ENCODE data around the gene FLT1. TPM values are rescaled to one million over a fixed set of nuclear protein-coding genes. Genes with fewer than 3 reads are reported as not detected.

Gene FLT1
- total and polyA plus RNA-seq, 2 donors (not counting 1 experiment from before 2014, with no cell fraction given), result 1.3 to 2.5 TPM

DNA sequence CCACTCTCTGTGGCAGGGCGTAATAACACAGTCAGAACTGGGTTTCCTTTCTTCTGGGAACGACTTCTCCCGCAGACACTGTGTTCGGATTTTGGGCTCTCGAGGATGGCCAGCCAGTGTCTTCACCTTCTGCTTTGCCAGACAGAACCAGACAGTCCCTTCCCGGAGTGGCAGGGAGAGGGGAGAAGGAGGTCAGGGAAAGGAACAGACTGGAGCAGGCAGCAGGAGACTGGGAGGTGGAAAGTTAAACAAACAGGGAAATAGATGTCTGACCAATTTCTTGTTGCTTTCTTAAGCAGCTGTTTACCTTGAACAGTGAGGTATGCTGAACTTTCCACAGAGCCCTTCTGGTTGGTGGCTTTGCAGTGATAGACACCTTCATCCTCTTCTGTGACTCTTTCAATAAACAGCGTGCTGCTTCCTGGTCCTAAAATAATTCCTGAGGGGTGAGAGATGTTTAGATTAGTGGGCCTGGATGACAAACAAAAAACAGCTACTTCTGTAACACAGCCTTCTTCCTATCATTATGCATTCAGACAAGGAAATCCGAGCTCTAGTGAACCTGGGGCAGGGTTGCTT is 137.6 kb downstream of the FLT1 start:
- no peak overlapping the region for H3K4me2 ChIP-seq (ENCODE audit: extremely low read depth, insufficient read depth, low read length)
- no peaks in the 10 kb centered on the region for H3K27me3 ChIP-seq (ENCODE audit: control insufficient read depth, insufficient read depth, low read length)
- H3K36me3 ChIP-seq (ENCODE audit: control insufficient read depth, insufficient read depth, low read length), result no peaks in the 10 kb centered on the region
- H3K79me2 ChIP-seq (ENCODE audit: control insufficient read depth, insufficient read depth, low read length), result no peaks in the 10 kb centered on the region
- H3K9me3 ChIP-seq (ENCODE audit: control insufficient read depth, insufficient read depth, low read depth, low read length), result no peaks in the 10 kb centered on the region
- no peak overlapping the region for H3K4me3 ChIP-seq (replicated peaks in 1 of 4; ENCODE audit: control extremely low read depth in 1 of 4, insufficient read depth in 1 of 4, low read depth in 3 of 4, low read length in 4 of 4)
- no peak for DNase-seq (ENCODE audit: low read depth in 2 of 2)
- TF ChIP-seq EZH2 (IDR thresholded peaks at IDR 0.05; ENCODE audit: low read length, missing control alignments), result no peak
- TF ChIP-seq, protein P1, sequence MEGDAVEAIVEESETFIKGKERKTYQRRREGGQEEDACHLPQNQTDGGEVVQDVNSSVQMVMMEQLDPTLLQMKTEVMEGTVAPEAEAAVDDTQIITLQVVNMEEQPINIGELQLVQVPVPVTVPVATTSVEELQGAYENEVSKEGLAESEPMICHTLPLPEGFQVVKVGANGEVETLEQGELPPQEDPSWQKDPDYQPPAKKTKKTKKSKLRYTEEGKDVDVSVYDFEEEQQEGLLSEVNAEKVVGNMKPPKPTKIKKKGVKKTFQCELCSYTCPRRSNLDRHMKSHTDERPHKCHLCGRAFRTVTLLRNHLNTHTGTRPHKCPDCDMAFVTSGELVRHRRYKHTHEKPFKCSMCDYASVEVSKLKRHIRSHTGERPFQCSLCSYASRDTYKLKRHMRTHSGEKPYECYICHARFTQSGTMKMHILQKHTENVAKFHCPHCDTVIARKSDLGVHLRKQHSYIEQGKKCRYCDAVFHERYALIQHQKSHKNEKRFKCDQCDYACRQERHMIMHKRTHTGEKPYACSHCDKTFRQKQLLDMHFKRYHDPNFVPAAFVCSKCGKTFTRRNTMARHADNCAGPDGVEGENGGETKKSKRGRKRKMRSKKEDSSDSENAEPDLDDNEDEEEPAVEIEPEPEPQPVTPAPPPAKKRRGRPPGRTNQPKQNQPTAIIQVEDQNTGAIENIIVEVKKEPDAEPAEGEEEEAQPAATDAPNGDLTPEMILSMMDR (conservative IDR thresholded peaks at IDR 0.05 in 1 of 2, IDR thresholded peaks at IDR 0.05 in 1 of 2; ENCODE audit: low read depth in 1 of 2, low read length in 2 of 2), result no peak
- H2AFZ ChIP-seq (ENCODE audit: low read length), result no peak overlapping the region
- H3K9ac ChIP-seq (ENCODE audit: insufficient read depth, low read length), result no peak overlapping the region
- no peaks in the 10 kb centered on the region for H3K4me1 ChIP-seq (ENCODE audit: control insufficient read depth, extremely low read depth, insufficient read depth, low read length)
- H4K20me1 ChIP-seq (ENCODE audit: control insufficient read depth, extremely low read depth, insufficient read depth, low read length), result no peaks in the 10 kb centered on the region
- no peak overlapping the region for H3K27ac ChIP-seq (ENCODE audit: insufficient read depth, low read length)

DNA sequence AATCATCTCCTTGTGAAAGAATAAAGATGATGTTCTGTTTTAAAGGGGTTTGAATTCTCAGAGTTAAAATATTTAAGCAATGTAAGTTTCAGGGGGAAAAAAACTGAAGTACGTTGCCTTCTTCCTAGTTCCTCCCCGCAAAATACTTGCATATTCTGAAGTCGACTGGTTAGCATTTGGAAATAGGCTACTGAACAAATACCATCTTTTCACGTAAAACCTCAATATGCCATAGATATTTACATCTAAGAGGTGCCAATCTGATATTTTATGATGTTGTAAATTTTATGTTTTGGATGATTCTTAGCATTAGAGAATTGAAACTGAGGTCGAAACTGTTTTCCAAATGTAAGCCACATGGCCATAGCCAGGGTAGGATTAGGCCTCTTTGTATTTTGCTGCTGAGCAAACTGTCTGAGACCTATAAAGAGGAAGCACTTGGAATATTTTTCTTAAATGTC is 138.3 kb downstream of the FLT1 start:
- Histone ChIP-seq H3K9ac (ENCODE audit: insufficient read depth, low read length) (no peak overlapping the region), H2AFZ (ENCODE audit: low read length) (no peak overlapping the region), H3K4me2 (ENCODE audit: extremely low read depth, insufficient read depth, low read length) (no peak overlapping the region), H3K27ac (ENCODE audit: insufficient read depth, low read length) (no peak overlapping the region), H3K36me3 (ENCODE audit: control insufficient read depth, insufficient read depth, low read length) (no peaks in the 10 kb centered on the region), H3K9me3 (ENCODE audit: control insufficient read depth, insufficient read depth, low read depth, low read length) (no peaks in the 10 kb centered on the region), H3K4me1 (ENCODE audit: control insufficient read depth, extremely low read depth, insufficient read depth, low read length) (no peaks in the 10 kb centered on the region), H4K20me1 (ENCODE audit: control insufficient read depth, extremely low read depth, insufficient read depth, low read length) (no peaks in the 10 kb centered on the region), H3K79me2 (ENCODE audit: control insufficient read depth, insufficient read depth, low read length) (no peaks in the 10 kb centered on the region), H3K4me3 (replicated peaks in 1 of 4; ENCODE audit: control extremely low read depth in 1 of 4, insufficient read depth in 1 of 4, low read depth in 3 of 4, low read length in 4 of 4) (no peak overlapping the region), H3K27me3 (ENCODE audit: control insufficient read depth, insufficient read depth, low read length) (no peaks in the 10 kb centered on the region)
- DNase-seq (ENCODE audit: low read depth in 2 of 2), result no peak
- TF ChIP-seq EZH2 (IDR thresholded peaks at IDR 0.05; ENCODE audit: low read length, missing control alignments), result no peak
- TF ChIP-seq, protein P1 (conservative IDR thresholded peaks at IDR 0.05 in 1 of 2, IDR thresholded peaks at IDR 0.05 in 1 of 2; ENCODE audit: low read depth in 1 of 2, low read length in 2 of 2), result no peak

DNA sequence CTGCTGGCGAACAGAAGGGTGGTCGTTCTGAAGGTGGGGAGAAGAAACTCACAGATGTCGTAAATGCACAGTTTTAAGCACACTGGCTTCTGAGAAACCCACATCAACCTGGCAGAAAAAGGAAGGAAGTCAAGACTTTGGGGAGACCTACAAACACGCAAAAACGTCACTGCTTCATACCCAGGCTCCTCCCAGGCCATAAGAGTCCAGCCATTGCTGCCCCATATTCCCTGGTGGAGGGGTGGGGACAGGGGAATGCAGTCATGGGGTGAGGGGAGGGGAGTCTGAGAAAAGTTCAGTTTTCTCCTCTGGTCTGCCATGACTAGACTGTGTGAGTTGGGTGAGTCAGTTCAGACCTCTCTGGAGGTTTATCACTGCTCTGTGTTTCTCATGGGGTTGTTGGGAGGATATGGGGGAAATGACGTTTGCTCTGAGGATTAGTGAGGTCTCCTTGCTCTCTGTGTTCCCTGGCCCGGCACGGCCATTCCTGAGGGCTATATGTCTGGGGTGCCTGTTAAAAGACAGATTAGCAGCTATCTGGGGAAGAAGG is 139.0 kb downstream of the FLT1 start:
- H4K20me1 ChIP-seq (ENCODE audit: control insufficient read depth, extremely low read depth, insufficient read depth, low read length), result no peaks in the 10 kb centered on the region
- H2AFZ ChIP-seq (ENCODE audit: low read length), result no peak overlapping the region

More for the DNA sequence above, 139.0 kb downstream of the FLT1 start:
- Histone ChIP-seq H3K4me1 (ENCODE audit: control insufficient read depth, extremely low read depth, insufficient read depth, low read length) (no peaks in the 10 kb centered on the region), H3K27me3 (ENCODE audit: control insufficient read depth, insufficient read depth, low read length) (no peaks in the 10 kb centered on the region), H3K9me3 (ENCODE audit: control insufficient read depth, insufficient read depth, low read depth, low read length) (no peaks in the 10 kb centered on the region), H3K36me3 (ENCODE audit: control insufficient read depth, insufficient read depth, low read length) (no peaks in the 10 kb centered on the region), H3K4me2 (ENCODE audit: extremely low read depth, insufficient read depth, low read length) (no peak overlapping the region), H3K9ac (ENCODE audit: insufficient read depth, low read length) (no peak overlapping the region), H3K27ac (ENCODE audit: insufficient read depth, low read length) (no peak overlapping the region), H3K4me3 (replicated peaks in 1 of 4; ENCODE audit: control extremely low read depth in 1 of 4, insufficient read depth in 1 of 4, low read depth in 3 of 4, low read length in 4 of 4) (no peak overlapping the region), H3K79me2 (ENCODE audit: control insufficient read depth, insufficient read depth, low read length) (no peaks in the 10 kb centered on the region)
- peak in 1 of 2 donors; percentile 48 for DNase-seq (ENCODE audit: low read depth in 2 of 2)
- TF ChIP-seq, protein P1 (conservative IDR thresholded peaks at IDR 0.05 in 1 of 2, IDR thresholded peaks at IDR 0.05 in 1 of 2; ENCODE audit: low read depth in 1 of 2, low read length in 2 of 2), result no peak
- TF ChIP-seq EZH2 (IDR thresholded peaks at IDR 0.05; ENCODE audit: low read length, missing control alignments), result no peak

Measured in fibroblast of lung (primary cell).